MCF 10A (cell line): ENCODE data around the gene PLEKHA4. TPM values are rescaled to one million over a fixed set of nuclear protein-coding genes. Genes with fewer than 3 reads are reported as not detected.
"Not testable (repeated sequence)": the region's sequence is repeated elsewhere in the genome, so short reads cannot be mapped to it uniquely, and the experiment has no call there.

Source experiments
- BruUV-seq: library from RNA; stranded (reverse); fragments of 400-500 nt; replicated peaks from 2 replicates; lab custom pipeline; 2021; lab: Mats Ljungman, UMichigan
- CTCF ChIA-PET: fragments of 300-600 bp; sonication (Branson Sonifier 250); formaldehyde crosslinking; extraction: SDS; loops from one replicate; lab custom pipeline; 2021; ENCODE audit warnings: antibody characterized with exemption, inconsistent platforms; lab: Yijun Ruan, JAX
- POLR2A ChIA-PET: fragments of 300-600, 350-650 bp; sonication (Branson Sonifier 250); formaldehyde crosslinking; extraction: SDS; loops from one replicate; lab custom pipeline; 2020; ENCODE audit warnings: antibody characterized with exemption, inconsistent platforms; lab: Yijun Ruan, JAX
- DNase-seq: peaks from one replicate; pipeline ENCODE4 v3.0.0-alpha.2; 2018; ENCODE audit not compliant: unreplicated experiment
- H3K27ac Mint-ChIP-seq: one replicate; pipeline ENCODE4 v1.8.0; 2022; ENCODE audit warnings: mild to moderate bottlenecking, low read depth, mixed read lengths; ENCODE audit not compliant: unreplicated experiment
- H3K27me3 Mint-ChIP-seq: one replicate; pipeline ENCODE4 v1.8.0; 2022; ENCODE audit warnings: mixed read lengths; ENCODE audit not compliant: insufficient read depth, unreplicated experiment
- H3K36me3 Mint-ChIP-seq: one replicate; pipeline ENCODE4 v1.8.0; 2022; ENCODE audit warnings: mild to moderate bottlenecking, moderate library complexity, mixed read lengths; ENCODE audit not compliant: insufficient read depth, unreplicated experiment
- H3K4me1 Mint-ChIP-seq: one replicate; pipeline ENCODE4 v1.8.0; 2022; ENCODE audit warnings: mixed read lengths; ENCODE audit not compliant: insufficient read depth, unreplicated experiment
- H3K4me3 Mint-ChIP-seq: one replicate; pipeline ENCODE4 v1.8.0; 2022; ENCODE audit warnings: mild to moderate bottlenecking, moderate library complexity, mixed read lengths; ENCODE audit not compliant: unreplicated experiment
- H3K9me3 Mint-ChIP-seq: one replicate; pipeline ENCODE4 v1.8.0; 2022; ENCODE audit warnings: mixed read lengths; ENCODE audit not compliant: unreplicated experiment
- intact Hi-C: fragments of 100-400 bp; cut with micrococcal nuclease; formaldehyde crosslinking; loops from 2 replicates; pipeline ENCODE4 v1.14.1; 2022
- total RNA-seq: library from RNA; stranded (reverse); gene quantifications from 2 replicates; pipeline ENCODE4 v1.2.3, GENCODE V29; 2022
- TF ChIP-seq, protein P1 (sequence below): fragments of 200-600 bp; IDR thresholded peaks from one replicate; pipeline ENCODE4 v1.8.0; 2022; ENCODE audit warnings: antibody characterized with exemption, mild to moderate bottlenecking; ENCODE audit not compliant: unreplicated experiment

Gene PLEKHA4
- total RNA-seq, 1 experiment from 2014 or later = 11.9 TPM

DNA sequence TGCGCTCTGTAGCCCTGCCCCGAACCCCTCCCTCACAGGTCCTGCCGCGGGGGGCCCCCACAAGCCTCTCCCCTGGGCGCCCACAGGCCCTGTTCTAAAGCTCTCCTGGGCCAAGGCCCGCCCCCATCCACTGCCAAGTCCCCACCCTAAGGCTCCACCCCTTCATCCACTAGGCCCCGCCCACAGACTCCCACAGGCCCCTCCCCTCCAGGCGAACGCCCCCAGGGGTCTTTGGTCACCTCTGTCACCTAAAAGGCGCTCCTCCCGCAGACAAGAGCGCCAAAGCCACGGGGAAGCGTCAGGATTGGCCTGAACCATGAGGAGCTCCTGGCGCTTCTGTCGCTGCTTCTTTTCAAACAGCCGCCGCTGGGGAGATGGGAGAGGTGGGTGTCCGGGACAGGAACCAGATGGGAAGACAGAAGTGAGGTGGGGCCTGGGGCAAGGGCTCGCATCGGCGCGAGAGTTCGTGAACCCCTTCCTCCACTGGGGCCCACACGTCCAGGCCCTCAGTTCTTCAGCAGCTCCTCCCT is 27.8 kb upstream of the PLEKHA4 start:
- peaks cover 7% of the 10 kb centered on the region for H3K4me1 Mint-ChIP-seq
- CTCF ChIA-PET = no interaction called here
- DNase-seq = no peak
- POLR2A ChIA-PET = interaction anchor here (1.2 to 1.3 kb wide), 2 partner anchors 15 to 158 kb away, joined by 3 to 4 read pairs; no protein-coding TSS in a partner anchor
- H3K4me3 Mint-ChIP-seq = no peak overlapping the region
- H3K36me3 Mint-ChIP-seq = peaks cover 5% of the 10 kb centered on the region
- intact Hi-C loops = no loop called here
- H3K9me3 Mint-ChIP-seq = no peaks in the 10 kb centered on the region
- BruUV-seq = no TSS peak
- H3K27ac Mint-ChIP-seq = no peak overlapping the region
- TF ChIP-seq, protein P1, sequence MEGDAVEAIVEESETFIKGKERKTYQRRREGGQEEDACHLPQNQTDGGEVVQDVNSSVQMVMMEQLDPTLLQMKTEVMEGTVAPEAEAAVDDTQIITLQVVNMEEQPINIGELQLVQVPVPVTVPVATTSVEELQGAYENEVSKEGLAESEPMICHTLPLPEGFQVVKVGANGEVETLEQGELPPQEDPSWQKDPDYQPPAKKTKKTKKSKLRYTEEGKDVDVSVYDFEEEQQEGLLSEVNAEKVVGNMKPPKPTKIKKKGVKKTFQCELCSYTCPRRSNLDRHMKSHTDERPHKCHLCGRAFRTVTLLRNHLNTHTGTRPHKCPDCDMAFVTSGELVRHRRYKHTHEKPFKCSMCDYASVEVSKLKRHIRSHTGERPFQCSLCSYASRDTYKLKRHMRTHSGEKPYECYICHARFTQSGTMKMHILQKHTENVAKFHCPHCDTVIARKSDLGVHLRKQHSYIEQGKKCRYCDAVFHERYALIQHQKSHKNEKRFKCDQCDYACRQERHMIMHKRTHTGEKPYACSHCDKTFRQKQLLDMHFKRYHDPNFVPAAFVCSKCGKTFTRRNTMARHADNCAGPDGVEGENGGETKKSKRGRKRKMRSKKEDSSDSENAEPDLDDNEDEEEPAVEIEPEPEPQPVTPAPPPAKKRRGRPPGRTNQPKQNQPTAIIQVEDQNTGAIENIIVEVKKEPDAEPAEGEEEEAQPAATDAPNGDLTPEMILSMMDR = no peak
- H3K27me3 Mint-ChIP-seq = no peaks in the 10 kb centered on the region

DNA sequence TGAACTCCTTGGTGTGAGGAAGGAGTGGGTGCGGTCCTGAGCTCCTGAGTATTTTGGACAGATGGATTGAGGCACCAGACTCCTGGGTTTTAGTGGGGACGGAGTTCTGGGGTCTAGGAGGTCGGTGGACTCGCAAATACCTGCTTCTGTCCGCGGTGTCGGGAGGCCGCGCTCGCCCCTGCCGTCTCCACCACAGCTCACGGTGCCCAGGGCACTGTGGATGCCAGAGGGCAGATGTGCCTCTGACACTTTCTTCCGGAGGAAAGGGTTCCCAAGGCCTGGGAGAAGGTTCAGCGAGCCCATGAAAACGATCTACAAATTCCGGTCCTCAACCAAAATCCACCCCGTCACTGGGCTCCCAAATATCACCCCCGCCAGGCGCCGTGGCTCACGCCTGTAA is 26.8 kb upstream of the PLEKHA4 start:
- intact Hi-C loops = no loop called here
- no TSS peak for BruUV-seq

DNA sequence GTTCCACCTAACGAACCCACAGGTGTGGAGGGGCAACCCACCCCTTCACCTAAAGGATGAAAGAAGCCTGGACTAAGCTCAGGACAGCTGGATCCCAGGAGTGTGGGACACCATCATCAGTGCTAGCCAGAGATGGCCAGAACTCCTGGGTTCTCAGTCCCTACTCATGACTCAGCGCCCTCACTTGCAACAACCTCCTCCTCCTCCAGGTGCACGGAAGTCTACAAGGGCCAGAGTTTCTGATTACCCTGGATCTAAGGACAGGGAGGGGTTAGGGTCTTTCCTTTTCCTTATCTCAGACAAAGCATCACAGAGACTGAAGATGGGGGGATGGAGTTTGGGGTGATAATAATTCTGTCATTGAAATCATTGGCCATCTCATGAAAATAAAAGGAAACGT is 22.1 kb upstream of the PLEKHA4 start:
- TF ChIP-seq, protein P1 = no peak
- intact Hi-C loops = no loop called here
- POLR2A ChIA-PET = no interaction called here
- Mint-ChIP-seq H3K27me3 (no peaks in the 10 kb centered on the region), H3K4me3 (no peak overlapping the region), H3K36me3 (no peaks in the 10 kb centered on the region), H3K9me3 (no peaks in the 10 kb centered on the region), H3K4me1 (no peaks in the 10 kb centered on the region), H3K27ac (no peak overlapping the region)
- DNase-seq = no peak
- no TSS peak for BruUV-seq
- CTCF ChIA-PET = no interaction called here

More for the DNA sequence above, 26.8 kb upstream of the PLEKHA4 start:
- CTCF ChIA-PET = interaction anchor here (0.6 kb wide), 1 partner anchor 9 kb away, joined by 4 read pairs; no protein-coding TSS in a partner anchor
- no peaks in the 10 kb centered on the region for H3K36me3 Mint-ChIP-seq
- no peak for DNase-seq
- peaks cover 2% of the 10 kb centered on the region for H3K4me1 Mint-ChIP-seq
- no peaks in the 10 kb centered on the region for H3K27me3 Mint-ChIP-seq
- POLR2A ChIA-PET = interaction anchor here (1.2 kb wide), 1 partner anchor 14 kb away, joined by 4 read pairs; no protein-coding TSS in a partner anchor
- no peak overlapping the region for H3K27ac Mint-ChIP-seq
- no peak overlapping the region for H3K4me3 Mint-ChIP-seq
- H3K9me3 Mint-ChIP-seq = no peaks in the 10 kb centered on the region
- TF ChIP-seq, protein P1 = no peak

DNA sequence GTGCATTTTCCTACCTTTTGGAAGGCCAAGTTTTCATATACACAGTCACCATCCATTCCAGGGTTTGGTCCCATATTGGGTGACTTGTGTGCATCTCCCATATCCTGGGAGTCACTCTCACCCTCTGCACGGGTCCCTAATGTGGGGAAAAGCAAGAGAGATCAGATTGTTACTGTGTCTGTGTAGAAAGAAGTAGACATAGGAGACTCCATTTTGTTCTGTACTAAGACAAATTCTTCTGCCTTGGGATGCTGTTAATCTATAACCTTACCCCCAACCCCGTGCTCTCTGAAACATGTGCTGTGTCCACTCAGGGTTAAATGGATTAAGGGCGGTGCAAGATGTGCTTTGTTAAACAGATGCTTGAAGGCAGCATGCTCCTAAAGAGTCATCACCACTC is 21.1 kb upstream of the PLEKHA4 start:
- POLR2A ChIA-PET = interaction anchor here (1.4 kb wide), 1 partner anchor 17 kb away, joined by 5 read pairs; the partner anchor contains the start of gene PPP1R15A
- H3K4me3 Mint-ChIP-seq, CTCF ChIA-PET: not testable (repeated sequence)

More for the DNA sequence above, 21.1 kb upstream of the PLEKHA4 start:
- BruUV-seq, H3K27ac Mint-ChIP-seq, H3K36me3 Mint-ChIP-seq, DNase-seq, intact Hi-C loops, H3K4me1 Mint-ChIP-seq, H3K27me3 Mint-ChIP-seq, H3K9me3 Mint-ChIP-seq: not testable (repeated sequence)
